IPS-11a (cell line): ENCODE results near the gene PRAC1.
A peak's percentile ranks its signal among the peaks of the same experiment; 100 is the strongest.

Source experiments
- H3K4me3 ChIP-seq: one replicate; pipeline ENCODE4 v1.5.1; 2013; ENCODE audit warnings: low read depth, low read length, control low read depth

PRAC1 gene

DNA sequence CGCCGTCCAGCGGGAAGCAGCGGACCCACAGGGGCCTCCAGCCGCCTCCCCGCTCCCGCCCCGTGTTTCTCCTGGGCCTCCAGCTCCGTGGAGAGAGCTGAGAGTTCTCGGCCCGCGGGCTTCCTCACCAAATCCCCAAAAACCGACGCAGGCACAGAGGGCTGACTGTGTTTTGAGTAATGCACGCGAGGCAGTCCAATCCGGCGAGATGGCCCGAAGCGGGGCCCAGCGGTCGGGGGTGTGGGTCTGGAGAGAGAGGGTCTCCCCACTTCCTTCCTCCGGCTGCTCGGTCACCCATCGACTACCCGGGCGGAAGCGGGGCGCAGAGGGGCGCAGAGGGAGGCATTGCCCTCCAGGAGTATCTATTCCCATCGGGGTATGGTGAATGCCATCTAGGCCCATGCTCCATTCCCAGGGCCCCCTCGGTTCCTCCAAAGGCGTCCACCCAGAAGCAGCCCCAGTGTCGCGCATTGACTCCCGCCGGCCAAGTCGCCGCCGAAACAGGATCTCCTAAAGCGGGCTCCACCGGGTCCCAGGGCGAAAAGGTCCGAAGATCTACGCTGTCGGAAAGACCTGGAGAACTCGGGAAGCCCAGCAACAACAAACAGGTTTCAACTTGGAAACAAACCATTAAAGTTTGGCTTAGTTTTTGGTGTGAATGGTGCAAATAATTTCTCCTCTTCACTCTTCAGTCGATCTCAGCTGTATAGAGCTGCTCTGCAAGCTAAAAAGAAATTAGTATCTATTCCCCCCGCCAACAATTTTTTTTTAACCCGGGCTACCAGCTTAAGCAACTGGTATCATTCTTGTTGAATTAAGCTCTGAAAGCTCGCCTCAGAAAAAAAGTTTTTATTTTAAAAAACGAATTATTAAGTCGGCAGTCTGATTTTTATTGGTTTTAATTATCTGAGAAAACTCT lies 25.4 kb upstream of the PRAC1 start:
- H3K4me3 ChIP-seq, result no peak overlapping the region

DNA sequence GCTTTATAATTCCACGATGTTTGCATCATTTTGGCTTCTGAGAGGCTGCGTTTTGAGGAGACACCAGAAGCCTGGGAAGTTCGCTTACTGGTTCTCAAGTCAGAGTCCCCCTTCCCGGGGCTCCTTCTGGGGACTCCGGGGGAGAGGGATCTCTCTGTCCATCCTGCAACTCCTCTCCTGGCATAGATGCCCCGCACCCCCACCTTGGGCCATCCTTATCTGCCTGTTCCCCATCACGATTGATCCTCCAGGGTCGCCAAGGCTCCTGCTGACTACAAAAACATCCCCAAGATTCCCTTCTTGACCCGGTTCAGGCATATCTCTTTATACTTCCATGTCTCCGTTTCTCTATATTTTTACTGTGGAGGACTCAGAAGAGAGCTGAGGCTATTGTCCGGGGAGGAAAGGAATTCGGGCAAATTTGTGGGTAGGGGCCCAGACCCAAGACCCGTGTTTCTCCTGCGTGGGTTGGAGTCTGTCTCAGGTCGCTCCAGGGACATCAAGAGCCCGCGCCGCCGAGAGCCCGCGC lies 24.7 kb upstream of the PRAC1 start:
- H3K4me3 ChIP-seq, result no peak overlapping the region

DNA sequence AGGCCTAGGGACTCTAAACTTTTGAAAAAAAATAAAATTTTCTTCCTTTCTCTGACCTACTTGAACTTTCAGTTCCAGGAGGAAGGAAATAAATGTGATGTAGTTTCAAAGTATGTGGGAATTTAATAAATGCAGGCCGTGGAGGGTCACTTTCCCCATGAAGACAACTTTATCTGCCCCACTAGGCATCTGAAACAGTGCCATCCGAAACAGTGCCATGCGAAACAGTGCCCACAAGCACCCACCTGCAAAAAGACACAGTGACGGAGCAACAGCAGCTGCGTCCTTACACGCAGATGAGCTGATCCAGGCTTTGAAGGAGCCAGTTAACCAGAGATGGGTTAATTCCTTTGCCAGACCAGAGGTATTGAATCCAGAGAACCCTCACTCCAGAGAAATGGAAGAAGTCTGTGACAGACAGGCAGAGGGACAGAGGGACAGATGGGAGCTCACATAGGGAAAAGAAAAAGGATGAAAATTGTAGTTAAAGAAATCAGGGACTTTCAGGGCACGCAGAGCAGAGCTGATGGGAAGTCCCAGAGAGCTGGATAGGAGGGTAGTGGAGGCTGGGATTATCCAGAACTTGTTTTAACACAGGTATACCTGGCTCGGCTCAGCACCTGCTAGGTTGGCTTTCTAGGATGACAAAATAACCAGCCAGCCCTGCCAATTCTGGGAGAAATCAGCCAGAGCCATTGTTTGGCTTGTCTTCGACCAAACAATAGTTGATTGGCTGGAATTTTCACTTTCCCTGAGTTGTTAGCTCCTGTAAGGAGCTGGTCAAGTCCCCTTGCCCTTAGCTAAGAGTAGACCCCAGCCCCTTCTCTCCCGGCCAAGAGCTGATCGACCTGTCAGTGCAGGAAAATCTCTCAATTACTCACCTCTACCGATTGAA lies 23.3 kb upstream of the PRAC1 start:
- no peak overlapping the region for H3K4me3 ChIP-seq

DNA sequence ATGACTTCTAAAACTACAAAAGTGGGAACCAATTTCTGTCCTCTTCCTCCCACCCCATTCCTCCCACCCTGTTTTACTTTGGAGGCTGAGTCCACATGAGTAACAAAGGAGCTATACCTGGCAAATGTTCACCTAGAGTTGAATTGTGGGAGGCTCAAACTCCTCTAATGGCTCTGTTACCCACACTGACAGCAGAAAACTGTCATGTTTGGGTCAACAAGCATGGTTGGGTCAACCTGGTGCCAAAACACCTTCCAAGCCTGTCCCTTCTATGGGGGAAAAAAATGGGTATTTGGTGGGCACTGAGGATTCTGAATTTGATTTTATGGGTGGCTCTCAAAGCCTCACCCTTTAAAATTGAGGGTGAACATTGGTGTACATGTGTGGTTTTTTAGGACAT lies 18.2 kb upstream of the PRAC1 start:
- no peak overlapping the region for H3K4me3 ChIP-seq

DNA sequence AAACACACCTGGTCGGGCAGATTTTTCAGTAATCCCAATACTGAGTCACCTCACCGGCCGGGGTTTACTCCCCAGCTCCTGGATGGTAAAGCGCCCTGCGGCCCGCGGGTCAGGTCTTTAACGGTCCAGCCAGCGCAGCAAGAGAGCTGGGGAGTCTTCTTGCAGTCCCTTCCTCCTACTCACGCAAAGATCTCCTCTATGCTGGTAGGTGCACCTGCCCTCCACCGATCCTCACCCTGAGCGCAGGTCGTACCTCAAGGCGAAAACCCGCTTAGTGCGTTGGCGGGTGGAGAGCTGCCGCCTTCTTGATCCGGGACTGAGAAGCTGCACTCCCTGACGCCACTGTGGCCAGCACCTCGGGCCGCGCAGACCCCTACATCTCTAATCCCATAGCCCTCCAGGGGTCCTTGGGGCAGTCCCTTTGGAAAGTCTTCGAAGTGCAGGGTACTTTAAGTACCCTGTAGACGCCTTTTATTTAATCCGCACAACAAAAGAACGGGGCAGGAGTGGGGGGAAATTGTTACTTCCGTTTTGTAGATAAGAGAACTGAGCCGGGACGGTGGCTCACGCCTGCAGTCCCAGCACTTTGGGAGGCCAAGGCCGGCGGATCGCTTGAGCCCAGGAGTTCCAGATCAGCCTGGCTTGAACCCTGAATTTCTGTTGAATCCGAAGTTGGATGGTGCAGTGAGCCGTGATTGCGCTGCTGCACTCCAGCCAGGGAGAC lies 16.6 kb upstream of the PRAC1 start:
- H3K4me3 ChIP-seq, result no peak overlapping the region

DNA sequence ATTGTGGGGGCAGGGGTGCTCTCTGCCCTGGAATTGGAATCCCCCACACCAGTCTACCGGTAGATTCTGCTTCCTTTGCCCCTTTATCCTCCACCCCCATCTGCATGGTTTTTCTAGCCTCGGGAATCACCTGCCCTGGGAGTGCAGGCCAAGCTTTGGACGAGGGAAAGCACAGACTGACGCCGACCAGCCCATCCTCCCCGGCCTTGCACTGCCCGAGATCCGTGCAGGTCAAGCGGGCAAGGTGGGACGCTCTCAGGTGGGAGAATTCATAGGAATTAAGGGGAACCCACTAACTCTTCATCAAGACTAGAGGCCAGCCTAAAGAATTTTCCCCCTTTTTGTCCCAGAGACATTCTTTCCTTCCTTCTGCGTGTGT lies 16.1 kb upstream of the PRAC1 start:
- no peak overlapping the region for H3K4me3 ChIP-seq

DNA sequence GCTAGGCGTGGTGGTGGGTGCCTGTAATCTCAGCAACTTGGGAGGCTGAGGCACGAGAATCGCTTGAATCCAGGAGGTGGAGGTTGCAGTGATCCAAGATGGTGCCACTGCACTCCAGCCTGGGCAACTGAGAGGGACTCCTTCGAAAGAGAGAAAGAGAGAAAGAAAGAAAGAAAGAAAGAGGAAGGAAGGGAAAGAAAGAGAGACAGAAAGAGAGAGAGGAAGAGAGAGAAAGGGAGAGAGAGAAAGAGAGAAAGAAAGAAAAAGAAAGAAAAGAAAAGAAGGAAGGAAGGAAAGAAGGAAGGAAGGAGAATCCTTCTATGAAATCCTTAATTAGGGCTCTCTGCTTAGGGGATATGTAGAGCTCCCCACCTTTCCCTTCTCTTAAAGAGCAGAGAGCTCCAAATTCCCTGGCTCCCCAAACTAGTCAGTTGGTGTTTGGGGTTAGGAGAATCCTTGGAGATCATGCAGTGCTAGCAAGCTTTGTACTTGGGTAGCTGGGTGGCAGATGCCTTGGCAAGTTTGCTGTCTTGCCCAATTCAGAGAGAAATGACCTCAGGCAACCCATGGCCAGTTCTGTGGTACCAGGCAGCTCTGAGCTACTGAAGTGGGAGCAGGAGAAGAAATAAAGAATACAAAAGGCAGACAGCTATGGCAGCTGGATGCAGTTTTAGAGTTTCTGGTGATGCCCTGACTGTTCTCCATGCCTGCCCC lies 15.2 kb upstream of the PRAC1 start:
- H3K4me3 ChIP-seq, result no peak overlapping the region

DNA sequence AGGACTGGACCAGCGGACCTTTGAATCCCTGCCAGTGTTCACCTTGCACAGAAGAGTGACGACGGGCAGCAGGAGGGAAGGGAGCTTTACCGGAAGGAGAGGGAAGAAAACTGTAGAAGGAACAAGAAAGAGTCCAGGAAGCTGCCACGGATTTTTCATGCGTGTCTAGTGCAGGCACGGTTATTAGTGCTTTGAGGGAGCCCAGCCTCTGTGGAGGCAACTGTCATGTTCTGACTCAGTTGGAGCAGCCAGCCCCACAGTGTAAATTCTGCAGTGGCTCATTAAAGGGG lies 12.7 kb upstream of the PRAC1 start:
- no peak overlapping the region for H3K4me3 ChIP-seq

DNA sequence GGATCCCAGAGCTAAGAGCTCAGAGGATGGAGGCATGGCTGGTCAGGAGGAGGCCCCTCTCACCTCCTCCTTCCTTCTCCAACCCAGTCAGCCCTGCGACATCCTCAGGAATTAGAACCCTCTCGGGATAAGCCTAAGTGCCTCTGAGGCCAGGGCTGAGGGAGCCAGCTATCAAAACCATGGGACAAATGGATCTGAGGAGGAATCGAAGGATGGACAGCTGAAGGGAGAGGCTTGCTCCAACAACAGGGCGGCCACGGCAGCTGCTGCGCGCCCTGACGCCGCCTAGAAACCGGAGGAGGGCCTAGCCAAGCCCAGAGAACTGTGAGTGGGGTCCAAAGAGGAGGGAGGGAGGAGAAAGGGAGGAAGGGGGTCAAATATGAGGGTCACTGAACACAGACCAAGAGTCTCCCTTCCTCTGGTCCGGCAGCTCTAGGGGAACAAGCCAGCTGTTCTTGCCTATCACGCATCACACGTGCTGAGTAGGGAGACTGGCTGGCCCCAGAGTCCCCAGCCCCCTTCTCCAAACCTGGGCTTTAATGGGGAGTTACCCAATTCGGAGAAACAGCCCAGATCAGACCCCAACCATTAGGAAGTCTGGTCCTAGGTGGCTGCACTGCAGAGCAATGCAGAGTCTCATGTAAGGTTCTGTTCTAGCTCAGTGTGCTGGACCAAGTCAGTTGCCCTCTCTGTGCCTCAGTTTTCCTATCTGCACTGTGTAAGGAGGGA lies 12.2 kb upstream of the PRAC1 start:
- no peak overlapping the region for H3K4me3 ChIP-seq

DNA sequence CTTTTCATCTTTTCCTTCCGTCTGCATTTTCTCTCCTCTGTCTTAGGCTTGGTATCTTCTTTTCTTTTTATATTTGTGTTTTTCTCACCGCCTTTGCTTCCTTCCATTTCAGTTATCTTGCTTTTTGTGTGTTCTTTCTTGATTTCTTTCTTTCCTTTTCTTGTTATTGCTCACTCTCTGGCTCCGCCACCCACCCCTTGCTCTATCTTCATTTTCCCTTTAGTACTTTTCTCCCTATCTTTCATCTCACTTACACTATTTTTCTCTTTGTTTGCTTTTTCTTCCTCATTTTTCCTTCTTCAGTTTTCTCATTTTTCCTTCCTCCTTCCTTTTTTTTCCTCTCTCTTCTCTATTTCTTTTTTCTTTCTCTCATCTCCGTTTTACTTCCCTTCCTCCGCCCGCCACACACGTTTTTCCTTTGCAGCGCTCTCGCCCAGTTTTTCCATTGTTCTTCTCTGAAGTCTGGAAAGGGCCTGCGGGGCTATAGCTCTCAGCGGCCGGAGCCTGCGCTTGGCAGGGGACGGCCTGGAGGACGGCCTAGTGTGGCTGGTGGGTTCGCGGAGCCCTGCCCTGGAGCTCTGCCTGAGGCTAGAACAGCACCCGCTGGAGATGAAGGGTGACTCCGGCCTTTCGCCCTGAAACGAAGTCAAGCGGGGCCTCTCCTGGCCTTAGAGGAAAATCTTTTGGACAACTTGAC lies 11.5 kb upstream of the PRAC1 start:
- H3K4me3 ChIP-seq, result no peak overlapping the region

DNA sequence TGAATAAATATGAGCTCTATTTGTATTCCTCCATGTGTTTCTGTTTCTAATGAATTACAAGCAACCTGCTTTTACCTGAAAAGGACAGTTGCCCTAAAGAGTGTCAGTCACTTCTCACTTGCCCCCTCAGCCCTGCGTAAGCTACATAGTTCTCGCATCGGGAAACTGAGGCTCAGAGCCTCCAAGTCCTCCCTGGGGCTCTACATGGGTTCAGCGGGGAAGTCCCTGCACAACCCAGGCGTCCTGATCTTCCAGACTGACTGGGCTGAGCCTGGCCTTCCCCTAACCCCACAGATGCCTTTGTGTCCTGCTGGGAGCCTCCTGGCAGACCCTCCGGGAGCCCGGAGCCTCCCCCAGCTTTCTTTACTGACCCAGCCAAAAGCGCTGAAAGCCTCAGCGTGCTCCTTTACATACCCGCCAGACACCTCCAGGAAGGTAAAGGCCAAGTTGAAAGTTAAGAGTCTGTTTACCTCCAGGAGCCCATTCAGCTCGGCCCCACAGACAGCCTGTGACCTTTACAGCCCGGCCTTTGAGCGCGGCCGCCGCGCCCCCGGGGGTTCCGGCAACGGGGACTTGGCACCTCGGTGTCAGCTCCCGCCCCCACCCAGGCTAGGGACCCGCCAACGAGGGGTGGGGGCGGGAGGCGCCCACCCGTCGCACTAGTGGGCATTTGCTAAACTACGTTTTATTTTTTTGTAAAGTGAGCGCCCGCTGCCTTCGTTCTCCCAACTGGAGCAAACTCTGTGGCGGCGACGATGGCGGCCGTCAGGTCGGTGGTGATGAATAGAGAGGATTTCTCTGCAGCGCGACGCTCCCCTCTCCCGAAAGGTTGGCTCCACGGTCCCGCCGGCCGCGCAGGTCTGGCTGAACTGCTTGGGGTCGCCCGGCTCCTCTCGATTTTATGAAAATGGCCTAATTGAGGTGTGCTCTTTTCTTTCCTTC lies 10.6 kb upstream of the PRAC1 start:
- no peak overlapping the region for H3K4me3 ChIP-seq

DNA sequence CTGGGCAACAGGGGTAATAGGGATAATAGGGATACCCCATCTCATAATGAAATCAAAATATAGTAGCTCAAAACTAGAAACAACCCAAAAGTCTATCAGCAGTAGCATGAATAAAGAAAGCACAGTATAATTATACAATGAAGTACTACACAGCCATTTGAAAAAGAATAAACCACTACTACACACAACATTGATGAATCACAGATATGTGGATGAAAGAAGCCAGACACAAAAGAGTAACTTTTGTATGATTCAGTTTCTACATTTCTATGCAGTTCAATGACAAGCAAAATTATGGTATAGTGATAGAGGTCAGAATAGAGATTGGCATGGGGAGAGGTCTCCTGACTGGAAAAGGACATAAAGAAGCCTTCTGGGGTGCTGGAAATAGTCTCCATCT lies 9.0 kb upstream of the PRAC1 start:
- no peak overlapping the region for H3K4me3 ChIP-seq

DNA sequence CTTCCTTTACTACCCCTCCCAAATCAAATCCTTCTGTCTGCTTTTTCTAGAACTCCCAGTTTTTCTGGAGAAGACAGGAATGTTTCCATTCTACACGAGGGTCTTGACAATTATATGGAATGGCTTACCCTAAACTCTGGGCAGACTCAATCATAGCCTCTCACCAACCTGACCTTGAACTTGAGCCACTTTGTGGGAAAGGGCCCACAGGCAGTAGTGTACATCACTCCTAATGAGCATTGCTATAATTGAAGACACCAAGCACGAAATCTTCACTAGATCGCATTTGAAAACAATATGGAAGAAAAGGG lies 7.9 kb upstream of the PRAC1 start:
- H3K4me3 ChIP-seq, result no peak overlapping the region

DNA sequence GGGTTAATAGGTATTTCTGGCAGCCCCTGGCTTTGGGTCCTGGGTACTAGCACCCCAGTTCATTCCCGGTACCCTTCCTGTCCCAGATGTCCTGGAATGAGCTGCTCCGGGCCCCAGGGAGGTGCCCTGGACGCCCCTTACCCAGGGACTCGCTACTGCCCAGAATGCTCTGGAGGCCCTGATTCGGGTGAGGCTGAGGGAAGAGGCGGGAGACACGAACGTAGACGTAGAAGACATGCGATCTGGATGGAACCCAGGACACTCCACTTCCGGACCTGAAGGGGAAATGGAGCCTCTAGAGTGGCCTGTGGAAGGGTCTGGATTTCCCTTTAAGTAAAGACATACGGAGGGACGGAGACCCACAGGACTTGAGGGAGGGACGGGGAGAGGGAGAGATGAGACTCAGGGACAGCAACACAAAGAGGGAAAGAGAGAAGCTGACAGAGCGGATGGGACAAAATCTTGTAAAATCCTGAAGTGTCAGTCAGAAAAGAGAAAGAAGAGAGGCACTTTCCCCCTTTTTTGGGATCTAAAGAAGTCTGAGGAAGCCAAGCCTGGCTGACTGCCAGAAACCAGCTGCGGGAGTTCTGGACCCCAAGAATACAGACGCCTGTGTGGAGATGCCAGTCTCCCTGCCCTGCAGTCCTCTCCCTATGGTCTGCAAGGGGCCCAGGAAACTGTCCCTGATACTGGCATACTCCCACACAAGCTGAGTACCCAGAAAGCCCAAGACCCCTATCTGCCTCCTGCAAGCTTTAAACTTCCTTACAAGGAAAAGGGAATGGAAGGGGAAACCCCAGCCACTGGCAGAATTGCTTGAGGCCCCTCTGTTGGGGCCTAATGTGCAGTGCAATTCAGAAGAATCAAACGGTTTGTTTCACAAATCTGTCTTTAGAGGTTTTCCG lies 7.3 kb upstream of the PRAC1 start:
- no peak overlapping the region for H3K4me3 ChIP-seq

DNA sequence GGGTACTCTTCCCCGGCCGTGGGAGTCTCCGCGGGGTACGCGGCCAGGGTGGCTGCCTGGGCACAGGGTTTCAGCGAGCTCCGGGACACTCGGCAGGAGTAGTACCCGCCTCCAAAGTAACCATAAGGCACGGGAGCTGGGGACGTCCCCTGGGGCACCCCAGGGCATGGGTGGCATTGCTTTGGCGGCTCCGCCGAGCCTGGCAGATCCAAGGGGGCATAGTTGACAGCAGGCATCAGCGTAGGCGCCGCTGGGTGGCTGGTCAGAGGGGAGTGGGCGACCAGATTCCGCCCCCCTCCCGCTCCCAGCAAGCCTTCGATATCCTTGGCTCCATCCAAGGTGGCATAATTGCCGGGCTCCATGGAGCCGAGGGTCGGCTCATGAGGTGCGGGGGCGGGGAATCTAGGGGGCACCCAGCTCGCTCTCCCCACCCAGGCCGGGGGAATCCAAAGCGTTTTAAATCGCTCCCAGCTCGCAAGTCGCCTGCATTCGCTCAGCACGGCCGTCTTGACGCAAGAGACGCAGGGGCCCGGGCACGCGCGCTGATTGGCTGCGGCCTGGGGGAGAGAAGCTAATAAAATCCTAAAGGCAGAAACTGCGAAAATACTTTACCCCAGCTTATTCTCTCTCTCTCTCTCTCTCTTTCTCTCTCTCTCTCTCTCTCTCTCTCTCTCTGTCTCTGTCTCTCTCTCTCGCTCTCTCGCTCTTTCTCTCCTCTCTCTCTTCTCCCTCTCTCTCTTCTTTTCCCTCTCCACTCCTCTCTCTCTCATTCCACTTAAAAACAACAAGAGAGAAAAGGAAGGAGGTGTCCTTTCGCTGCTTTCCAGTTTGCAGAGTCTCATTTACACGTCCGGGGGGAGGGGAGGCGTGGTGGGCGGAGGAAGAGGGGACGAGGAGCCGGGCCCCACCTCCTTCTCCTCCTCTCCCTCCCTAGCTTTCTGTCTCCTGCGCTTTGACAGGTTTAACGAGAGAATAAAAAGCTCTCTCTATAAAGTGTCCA lies 6.2 kb upstream of the PRAC1 start, which contains the start of gene HOXB13:
Gene HOXB13 (minus strand): TSS at position 519 of the 1,000 bp plus-strand sequence. CDS start 157 bp downstream, at position 362.
- peak within 1 kb of the TSS; percentile 18 for H3K4me3 ChIP-seq
